ENCODE data around the gene MYO1E.

Gene MYO1E

GRCh38 chr15:59385171-59385570 is 12.5 kb upstream of the MYO1E start:
- DNase-seq: no peak

- DNase-seq: no peak
These were observed 11.8 kb upstream of the MYO1E start for GRCh38 chr15:59384507-59384906.

GRCh38 chr15:59380902-59381610 is 8.4 kb upstream of the MYO1E start:
- DNase-seq: no peak

GRCh38 chr15:59379531-59379930 is 6.9 kb upstream of the MYO1E start:
- no peak for DNase-seq

GRCh38 chr15:59378855-59379254 is 6.2 kb upstream of the MYO1E start:
- DNase-seq: no peak

- no peak for DNase-seq
These were observed 5.3 kb upstream of the MYO1E start for GRCh38 chr15:59377924-59378323.

GRCh38 chr15:59376733-59377132 is 4.1 kb upstream of the MYO1E start:
- DNase-seq: peak; percentile 36

- peak; percentile 39 for DNase-seq
These were observed 544 bp upstream of the MYO1E start for GRCh38 chr15:59373215-59373614.

GRCh38 chr15:59371458-59372351 is 966 bp downstream of the MYO1E start:
- DNase-seq: peak; percentile 87

- DNase-seq: no peak
These were observed 3.1 kb downstream of the MYO1E start for GRCh38 chr15:59369597-59369996.

GRCh38 chr15:59367022-59367451 is 5.6 kb downstream of the MYO1E start:
- DNase-seq: no peak

GRCh38 chr15:59366333-59367021 is 6.2 kb downstream of the MYO1E start:
- DNase-seq: no peak

- DNase-seq: no peak
These were observed 8.4 kb downstream of the MYO1E start for GRCh38 chr15:59364248-59364647.

- DNase-seq: no peak
These were observed 10.3 kb downstream of the MYO1E start for GRCh38 chr15:59362331-59362730.

- DNase-seq: peak; percentile 30
These were observed 11.8 kb downstream of the MYO1E start for GRCh38 chr15:59360896-59361295.

- DNase-seq: no peak
These were observed 12.4 kb downstream of the MYO1E start for GRCh38 chr15:59360305-59360704.

- no peak for DNase-seq
These were observed 16.9 kb downstream of the MYO1E start for GRCh38 chr15:59355730-59356129.

- peak; percentile 41 for DNase-seq
These were observed 18.1 kb downstream of the MYO1E start for GRCh38 chr15:59354417-59355031.

GRCh38 chr15:59353994-59354416 is 18.7 kb downstream of the MYO1E start:
- DNase-seq: peak; percentile 37

GRCh38 chr15:59352683-59353082 is 20.0 kb downstream of the MYO1E start:
- DNase-seq: no peak

- no peak for DNase-seq
These were observed 20.5 kb downstream of the MYO1E start for GRCh38 chr15:59352189-59352588.

GRCh38 chr15:59350421-59350732 is 22.3 kb downstream of the MYO1E start:
- DNase-seq: no peak
